SK-N-SH (cell line): Measurements from ENCODE around the gene FAM229A. TPM values are rescaled to one million over a fixed set of nuclear protein-coding genes. Genes with fewer than 3 reads are reported as not detected.

Source experiments
- CTCF ChIA-PET: fragments of 300-600, 350-600 bp; formaldehyde crosslinking; extraction: SDS; loops from one replicate; lab custom pipeline; 2021; lab: Yijun Ruan, JAX
- POLR2A ChIA-PET: fragments of 350-600 bp; sonication (Branson Sonifier 250); formaldehyde crosslinking; extraction: SDS; loops from one replicate; lab custom pipeline; 2020; ENCODE audit warnings: antibody characterized with exemption, inconsistent platforms; lab: Yijun Ruan, JAX
- DNase-seq: peaks from one replicate; pipeline ENCODE4 v3.0.0; 2012
- H2AFZ ChIP-seq: fragments of 200-600 bp; sonication (generic); 2 replicates; pipeline ENCODE4 v1.8.1; 2016; ENCODE audit warnings: antibody characterized with exemption, mild to moderate bottlenecking, low read depth
- H3F3A ChIP-seq: fragments of 200-600 bp; sonication (generic); replicated peaks from 2 replicates; pipeline ENCODE3; 2016; ENCODE audit warnings: antibody characterized with exemption, mild to moderate bottlenecking; ENCODE audit not compliant: insufficient read depth
- H3K27ac ChIP-seq, 2 experiments: fragments of 200-500 bp in 1 of 2; fragments of 200-600 bp in 1 of 2; sonication (Bioruptor generic) in 1 of 2; sonication (generic), shearing (Covaris generic) in 1 of 2; 2 replicates each; pipeline versions ENCODE4 v1.5.1 to v1.6.1; 2014 to 2016; ENCODE audit warnings: low read depth in 2 of 2, inconsistent platforms in 1 of 2, low read length in 1 of 2, mild to moderate bottlenecking in 1 of 2, mixed read lengths in 1 of 2
- H3K27me3 ChIP-seq: fragments of 200-600 bp; sonication (generic), shearing (Covaris generic); 2 replicates; pipeline ENCODE4 v1.6.1; 2016; ENCODE audit warnings: mixed run types; ENCODE audit not compliant: insufficient read depth
- H3K36me3 ChIP-seq, 2 experiments: fragments of 200-500 bp in 1 of 2; fragments of 200-600 bp in 1 of 2; sonication (Bioruptor generic) in 1 of 2; sonication (generic) in 1 of 2; replicated peaks in 1 of 2; 2 replicates each; pipeline versions ENCODE3 to v1.5.1; 2014 to 2016; ENCODE audit warnings: low read length in 1 of 2, mild to moderate bottlenecking in 1 of 2; ENCODE audit not compliant: insufficient read depth in 2 of 2, control insufficient read depth in 1 of 2
- H3K4me1 ChIP-seq, 2 experiments: fragments of 200-500 bp in 1 of 2; fragments of 200-600 bp in 1 of 2; sonication (Bioruptor generic) in 1 of 2; sonication (generic), shearing (Covaris generic) in 1 of 2; 2 replicates each; pipeline versions ENCODE4 v1.5.1 to v1.6.1; 2014 to 2016; ENCODE audit warnings: low read depth in 1 of 2, low read length in 1 of 2, mixed run types in 1 of 2; ENCODE audit not compliant: insufficient read depth in 2 of 2, control insufficient read depth in 1 of 2
- H3K4me2 ChIP-seq: fragments of 200-600 bp; sonication (generic), shearing (Covaris generic); 2 replicates; pipeline ENCODE4 v1.6.1; 2017; ENCODE audit warnings: mixed run types
- H3K4me3 ChIP-seq, 2 experiments: fragments of 200-500 bp in 1 of 2; fragments of 200-600 bp in 1 of 2; sonication (Bioruptor generic) in 1 of 2; sonication (generic), shearing (Covaris generic) in 1 of 2; 2 replicates each; pipeline versions ENCODE4 v1.5.1 to v1.8.1; 2014 to 2016; ENCODE audit warnings: low read depth in 2 of 2, inconsistent platforms in 1 of 2, low read length in 1 of 2, mild to moderate bottlenecking in 1 of 2, mixed read lengths in 1 of 2, moderate library complexity in 1 of 2
- H3K79me2 ChIP-seq: fragments of 200-600 bp; sonication (generic); 2 replicates; pipeline ENCODE4 v1.8.1; 2017; ENCODE audit warnings: mild to moderate bottlenecking; ENCODE audit not compliant: insufficient read depth
- H3K9ac ChIP-seq: fragments of 200-600 bp; sonication (generic); 2 replicates; pipeline ENCODE4 v1.6.1; 2017; ENCODE audit warnings: mixed run types
- H3K9me2 ChIP-seq: fragments of 200-600 bp; sonication (generic); 2 replicates; pipeline ENCODE4 v1.6.1; 2017; ENCODE audit warnings: mixed run types
- H3K9me3 ChIP-seq: fragments of 200-600 bp; sonication (generic); 2 replicates; pipeline ENCODE4 v1.6.1; 2017; ENCODE audit warnings: mixed run types, mild to moderate bottlenecking, moderate library complexity
- H4K20me1 ChIP-seq: fragments of 200-600 bp; sonication (generic); 2 replicates; pipeline ENCODE4 v1.6.1; 2017; ENCODE audit warnings: mild to moderate bottlenecking, mixed run types; ENCODE audit not compliant: insufficient read depth
- ELF1 ChIP-seq: IDR thresholded peaks from 2 replicates; pipeline ENCODE4 v1.4.0; 2012
- EP300 ChIP-seq, 2 experiments: IDR thresholded peaks; 2 replicates each; pipeline versions ENCODE4 v1.4.0 to v1.6.1; 2012; ENCODE audit warnings: borderline replicate concordance in 1 of 2, low read depth in 1 of 2, low read length in 1 of 2
- FOSL2 ChIP-seq: IDR thresholded peaks from 2 replicates; pipeline ENCODE4 v1.4.0; 2012; ENCODE audit warnings: low read depth, mild to moderate bottlenecking, moderate library complexity, borderline replicate concordance
- IRF3 ChIP-seq: fragments of 150-350 bp; IDR thresholded peaks from 2 replicates; pipeline ENCODE4 v1.6.1; 2016; ENCODE audit warnings: mild to moderate bottlenecking, low read depth, low read length
- MEF2A ChIP-seq: IDR thresholded peaks from 2 replicates; pipeline ENCODE4 v1.4.0; 2012; ENCODE audit warnings: low read depth, borderline replicate concordance
- MXI1 ChIP-seq: IDR thresholded peaks from 2 replicates; pipeline ENCODE4 v1.6.1; 2012; ENCODE audit warnings: mild to moderate bottlenecking, low read depth, low read length, improper control_type of control experiment
- NFIC ChIP-seq: IDR thresholded peaks from 2 replicates; pipeline ENCODE4 v1.4.0; 2012; ENCODE audit warnings: borderline replicate concordance
- NRF1 ChIP-seq: IDR thresholded peaks from 2 replicates; pipeline ENCODE4 v1.6.1; 2012; ENCODE audit warnings: low read depth, mild to moderate bottlenecking, low read length
- POLR2AphosphoS5 ChIP-seq: IDR thresholded peaks from 2 replicates; pipeline ENCODE4 v1.6.1; 2012; ENCODE audit warnings: low read depth, low read length
- RCOR1 ChIP-seq: fragments of 150-350 bp; IDR thresholded peaks from 2 replicates; pipeline ENCODE4 v1.6.1; 2017; ENCODE audit warnings: antibody characterized with exemption, low read length
- RFX5 ChIP-seq: IDR thresholded peaks from 2 replicates; pipeline ENCODE4 v1.6.1; 2012; ENCODE audit warnings: mild to moderate bottlenecking, improper control_type of control experiment, low read length
- SIN3A ChIP-seq: IDR thresholded peaks from 2 replicates; pipeline ENCODE4 v1.6.1; 2012; ENCODE audit warnings: low read depth, mild to moderate bottlenecking, low read length, moderate library complexity, borderline replicate concordance
- SMC3 ChIP-seq: IDR thresholded peaks from 2 replicates; pipeline ENCODE4 v1.6.1; 2012; ENCODE audit warnings: low read depth, low read length, improper control_type of control experiment
- TAF1 ChIP-seq: IDR thresholded peaks from 2 replicates; pipeline ENCODE4 v1.6.1; 2012; ENCODE audit warnings: low read depth, mild to moderate bottlenecking, low read length, moderate library complexity, borderline replicate concordance
- TCF12 ChIP-seq: IDR thresholded peaks from 2 replicates; pipeline ENCODE4 v1.4.0; 2012
- TEAD4 ChIP-seq: IDR thresholded peaks from 2 replicates; pipeline ENCODE4 v1.4.0; 2012; ENCODE audit warnings: mild to moderate bottlenecking, borderline replicate concordance; ENCODE audit not compliant: insufficient read depth
- YY1 ChIP-seq: IDR thresholded peaks from 2 replicates; pipeline ENCODE4 v1.4.0; 2012; ENCODE audit warnings: low read depth, mild to moderate bottlenecking
- ZBTB33 ChIP-seq: IDR thresholded peaks from 2 replicates; pipeline ENCODE4 v1.4.0; 2012; ENCODE audit warnings: low read depth, borderline replicate concordance
- WGBS: methylation state at CpG from one replicate; pipeline ENCODE4 v1.1.6; 2017; ENCODE audit warnings: low lambda C conversion rate; 5-methylcytosine and 5-hydroxymethylcytosine counted together
- polyA plus RNA-seq, 3 experiments: library from polyadenylated mRNA; depleted of rRNA; stranded (reverse); fragments of >200 nt; gene quantifications; 2 replicates each; pipeline ENCODE4 v1.2.3, GENCODE V29; 2012

Gene FAM229A
- polyA plus RNA-seq, 1 of the 3 experiments (the other 2 are of a cell fraction), result 8.0 TPM

- ChIA-PET CTCF (interaction anchor here (0.9 to 1.4 kb wide), 2 partner anchors 9 to 14 kb away, joined by 3 to 4 read pairs; partner anchors contain the start of gene MARCKSL1), POLR2A (interaction anchor here (1.3 kb wide), 1 partner anchor 9 kb away, joined by 3 read pairs; the partner anchor contains the start of gene MARCKSL1)
- Histone ChIP-seq H3F3A (no peaks in the 10 kb centered on the region), H3K9me2 (no peaks in the 10 kb centered on the region), H3K4me1 (no peaks in the 10 kb centered on the region; a peak in 1 of 4 replicates), H4K20me1 (no peaks in the 10 kb centered on the region), H3K27me3 (no peaks in the 10 kb centered on the region), H3K27ac (no peak overlapping the region), H3K79me2 (no peaks in the 10 kb centered on the region), H3K4me2 (no peak overlapping the region), H3K9me3 (no peaks in the 10 kb centered on the region), H3K4me3 (no peak overlapping the region), H3K9ac (no peak overlapping the region), H2AFZ (no peak overlapping the region), H3K36me3 (no peaks in the 10 kb centered on the region)
- TF ChIP-seq IRF3 (no peak), SIN3A (no peak), SMC3 (no peak), TAF1 (no peak), EP300 (IDR thresholded peaks at IDR 0.05; ENCODE audit: borderline replicate concordance in 1 of 2, low read depth in 1 of 2, low read length in 1 of 2) (no peak), RCOR1 (no peak), NRF1 (no peak), FOSL2 (no peak), MEF2A (no peak), POLR2AphosphoS5 (no peak), TCF12 (no peak), ZBTB33 (no peak), NFIC (no peak), MXI1 (no peak), YY1 (no peak), ELF1 (no peak), TEAD4 (no peak)
- DNase-seq, result no peak
- 52% methylated on average over 8 of the region's 8 CpGs for WGBS
These were observed 16.9 kb downstream of the FAM229A start for GRCh38 chr1:32345289-32345827.

GRCh38 chr1:32342704-32343103 lies 19.6 kb downstream of the FAM229A start:
- no peak overlapping the region for H3K9ac ChIP-seq

More at GRCh38 chr1:32342704-32343103, 19.6 kb downstream of the FAM229A start:
- WGBS, result 91% methylated on average over 10 of the region's 10 CpGs
- Histone ChIP-seq H3K27me3 (no peaks in the 10 kb centered on the region), H3K79me2 (no peaks in the 10 kb centered on the region), H3F3A (no peaks in the 10 kb centered on the region), H3K4me2 (no peak overlapping the region), H3K9me2 (no peaks in the 10 kb centered on the region), H3K9me3 (no peaks in the 10 kb centered on the region), H3K4me3 (no peak overlapping the region), H3K36me3 (no peaks in the 10 kb centered on the region), H2AFZ (no peak overlapping the region), H4K20me1 (no peaks in the 10 kb centered on the region), H3K4me1 (no peaks in the 10 kb centered on the region; a peak in 1 of 4 replicates), H3K27ac (no peak overlapping the region)
- DNase-seq, result no peak
- ChIA-PET POLR2A (no interaction called here), CTCF (no interaction called here)
- TF ChIP-seq RFX5 (no peak), EP300 (IDR thresholded peaks at IDR 0.05; ENCODE audit: borderline replicate concordance in 1 of 2, low read depth in 1 of 2, low read length in 1 of 2) (no peak)
